ENCODE results near the gene CLMN. TPM values are rescaled to one million over a fixed set of nuclear protein-coding genes. Genes with fewer than 3 reads are reported as not detected.
A peak's percentile ranks its signal among the peaks of the same experiment; 100 is the strongest.

The CLMN gene
- total and polyA plus RNA-seq, 2 experiments from 2014 or later = 3.2 to 5.7 TPM

DNA sequence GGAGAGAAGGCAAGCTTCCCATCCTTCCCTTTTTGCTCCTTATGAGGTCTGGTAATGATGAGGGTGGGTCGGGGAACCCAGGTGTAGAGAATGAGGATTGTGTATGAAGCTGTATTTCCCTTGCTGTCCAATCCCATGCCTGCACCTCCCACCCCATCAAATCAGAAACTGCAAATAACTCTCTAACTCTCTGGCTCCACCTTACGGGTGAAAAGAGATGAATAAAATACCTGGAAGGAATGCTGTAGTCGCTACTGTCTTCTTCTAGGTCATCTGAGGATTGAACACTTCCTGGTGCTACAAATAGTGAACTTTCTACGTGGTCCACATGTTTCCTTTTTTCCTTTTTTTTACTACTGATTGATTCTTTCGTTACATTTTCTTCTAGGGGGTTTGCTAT is 123.4 kb downstream of the CLMN start:
- no peak overlapping the region; the same call in 1 of the 2 replicates for H3K27ac Mint-ChIP-seq
- no peaks in the 10 kb centered on the region for H3K9me3 Mint-ChIP-seq
- Histone ChIP-seq H2AFZ (no peak overlapping the region), H3K9me2 (ENCODE audit: insufficient read depth) (no peaks in the 10 kb centered on the region; the same call in 1 of the 2 replicates), H3F3A (replicated peaks; ENCODE audit: low read depth) (no peaks in the 10 kb centered on the region), H3K36me3 (ENCODE audit: insufficient read depth) (no peaks in the 10 kb centered on the region), H3K4me2 (no peak overlapping the region), H3K27me3 (ENCODE audit: insufficient read depth) (no peaks in the 10 kb centered on the region), H3K4me3 (no peak overlapping the region), H3K4me1 (ENCODE audit: insufficient read depth) (peaks cover 18% of the 10 kb centered on the region), H3K79me2 (replicated peaks; ENCODE audit: insufficient read depth) (no peaks in the 10 kb centered on the region), H4K20me1 (replicated peaks; ENCODE audit: insufficient read depth) (no peaks in the 10 kb centered on the region), H3K27ac (ENCODE audit: low read depth) (no peak overlapping the region)
- H3K27me3 Mint-ChIP-seq (ENCODE audit: insufficient read depth, low read depth, poor library complexity) = peaks cover 11% of the 10 kb centered on the region
- DNase-seq (ENCODE audit: low spot score) (peak; percentile 45), ATAC-seq (0 out of 3 replicates have a peak, but pooled peaks have one; percentile 11)
- TF ChIP-seq NANOG (IDR thresholded peaks at IDR 0.05; ENCODE audit: borderline replicate concordance) (no peak), ZNF114 (CRISPR knock-in tag; IDR thresholded peaks at IDR 0.05) (no peak), STAT1 (IDR thresholded peaks at IDR 0.05; ENCODE audit: unreplicated experiment) (no peak), JUNB (IDR thresholded peaks at IDR 0.05; ENCODE audit: unreplicated experiment) (no peak), ZNF331 (CRISPR knock-in tag; IDR thresholded peaks at IDR 0.05; ENCODE audit: low read depth) (no peak), CTCF (conservative IDR thresholded peaks at IDR 0.05; ENCODE audit: low read depth in 2 of 2) (peak; percentile 28 to 44), EZH2 (IDR thresholded peaks at IDR 0.05; ENCODE audit: low read depth, unreplicated experiment) (no peak), CREB1 (CRISPR knock-in tag; IDR thresholded peaks at IDR 0.05; ENCODE audit: low read depth) (no peak), POLR2AphosphoS5 (IDR thresholded peaks at IDR 0.05; ENCODE audit: low read depth) (no peak), EZH2phosphoT487 (IDR thresholded peaks at IDR 0.05; ENCODE audit: unreplicated experiment) (no peak)
- TF ChIP-seq, protein P1, sequence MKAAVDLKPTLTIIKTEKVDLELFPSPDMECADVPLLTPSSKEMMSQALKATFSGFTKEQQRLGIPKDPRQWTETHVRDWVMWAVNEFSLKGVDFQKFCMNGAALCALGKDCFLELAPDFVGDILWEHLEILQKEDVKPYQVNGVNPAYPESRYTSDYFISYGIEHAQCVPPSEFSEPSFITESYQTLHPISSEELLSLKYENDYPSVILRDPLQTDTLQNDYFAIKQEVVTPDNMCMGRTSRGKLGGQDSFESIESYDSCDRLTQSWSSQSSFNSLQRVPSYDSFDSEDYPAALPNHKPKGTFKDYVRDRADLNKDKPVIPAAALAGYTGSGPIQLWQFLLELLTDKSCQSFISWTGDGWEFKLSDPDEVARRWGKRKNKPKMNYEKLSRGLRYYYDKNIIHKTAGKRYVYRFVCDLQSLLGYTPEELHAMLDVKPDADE (IDR thresholded peaks at IDR 0.05) = no peak
- TF ChIP-seq, protein P2, sequence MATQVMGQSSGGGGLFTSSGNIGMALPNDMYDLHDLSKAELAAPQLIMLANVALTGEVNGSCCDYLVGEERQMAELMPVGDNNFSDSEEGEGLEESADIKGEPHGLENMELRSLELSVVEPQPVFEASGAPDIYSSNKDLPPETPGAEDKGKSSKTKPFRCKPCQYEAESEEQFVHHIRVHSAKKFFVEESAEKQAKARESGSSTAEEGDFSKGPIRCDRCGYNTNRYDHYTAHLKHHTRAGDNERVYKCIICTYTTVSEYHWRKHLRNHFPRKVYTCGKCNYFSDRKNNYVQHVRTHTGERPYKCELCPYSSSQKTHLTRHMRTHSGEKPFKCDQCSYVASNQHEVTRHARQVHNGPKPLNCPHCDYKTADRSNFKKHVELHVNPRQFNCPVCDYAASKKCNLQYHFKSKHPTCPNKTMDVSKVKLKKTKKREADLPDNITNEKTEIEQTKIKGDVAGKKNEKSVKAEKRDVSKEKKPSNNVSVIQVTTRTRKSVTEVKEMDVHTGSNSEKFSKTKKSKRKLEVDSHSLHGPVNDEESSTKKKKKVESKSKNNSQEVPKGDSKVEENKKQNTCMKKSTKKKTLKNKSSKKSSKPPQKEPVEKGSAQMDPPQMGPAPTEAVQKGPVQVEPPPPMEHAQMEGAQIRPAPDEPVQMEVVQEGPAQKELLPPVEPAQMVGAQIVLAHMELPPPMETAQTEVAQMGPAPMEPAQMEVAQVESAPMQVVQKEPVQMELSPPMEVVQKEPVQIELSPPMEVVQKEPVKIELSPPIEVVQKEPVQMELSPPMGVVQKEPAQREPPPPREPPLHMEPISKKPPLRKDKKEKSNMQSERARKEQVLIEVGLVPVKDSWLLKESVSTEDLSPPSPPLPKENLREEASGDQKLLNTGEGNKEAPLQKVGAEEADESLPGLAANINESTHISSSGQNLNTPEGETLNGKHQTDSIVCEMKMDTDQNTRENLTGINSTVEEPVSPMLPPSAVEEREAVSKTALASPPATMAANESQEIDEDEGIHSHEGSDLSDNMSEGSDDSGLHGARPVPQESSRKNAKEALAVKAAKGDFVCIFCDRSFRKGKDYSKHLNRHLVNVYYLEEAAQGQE (IDR thresholded peaks at IDR 0.05; ENCODE audit: unreplicated experiment) = no peak
- TF ChIP-seq, protein P3, sequence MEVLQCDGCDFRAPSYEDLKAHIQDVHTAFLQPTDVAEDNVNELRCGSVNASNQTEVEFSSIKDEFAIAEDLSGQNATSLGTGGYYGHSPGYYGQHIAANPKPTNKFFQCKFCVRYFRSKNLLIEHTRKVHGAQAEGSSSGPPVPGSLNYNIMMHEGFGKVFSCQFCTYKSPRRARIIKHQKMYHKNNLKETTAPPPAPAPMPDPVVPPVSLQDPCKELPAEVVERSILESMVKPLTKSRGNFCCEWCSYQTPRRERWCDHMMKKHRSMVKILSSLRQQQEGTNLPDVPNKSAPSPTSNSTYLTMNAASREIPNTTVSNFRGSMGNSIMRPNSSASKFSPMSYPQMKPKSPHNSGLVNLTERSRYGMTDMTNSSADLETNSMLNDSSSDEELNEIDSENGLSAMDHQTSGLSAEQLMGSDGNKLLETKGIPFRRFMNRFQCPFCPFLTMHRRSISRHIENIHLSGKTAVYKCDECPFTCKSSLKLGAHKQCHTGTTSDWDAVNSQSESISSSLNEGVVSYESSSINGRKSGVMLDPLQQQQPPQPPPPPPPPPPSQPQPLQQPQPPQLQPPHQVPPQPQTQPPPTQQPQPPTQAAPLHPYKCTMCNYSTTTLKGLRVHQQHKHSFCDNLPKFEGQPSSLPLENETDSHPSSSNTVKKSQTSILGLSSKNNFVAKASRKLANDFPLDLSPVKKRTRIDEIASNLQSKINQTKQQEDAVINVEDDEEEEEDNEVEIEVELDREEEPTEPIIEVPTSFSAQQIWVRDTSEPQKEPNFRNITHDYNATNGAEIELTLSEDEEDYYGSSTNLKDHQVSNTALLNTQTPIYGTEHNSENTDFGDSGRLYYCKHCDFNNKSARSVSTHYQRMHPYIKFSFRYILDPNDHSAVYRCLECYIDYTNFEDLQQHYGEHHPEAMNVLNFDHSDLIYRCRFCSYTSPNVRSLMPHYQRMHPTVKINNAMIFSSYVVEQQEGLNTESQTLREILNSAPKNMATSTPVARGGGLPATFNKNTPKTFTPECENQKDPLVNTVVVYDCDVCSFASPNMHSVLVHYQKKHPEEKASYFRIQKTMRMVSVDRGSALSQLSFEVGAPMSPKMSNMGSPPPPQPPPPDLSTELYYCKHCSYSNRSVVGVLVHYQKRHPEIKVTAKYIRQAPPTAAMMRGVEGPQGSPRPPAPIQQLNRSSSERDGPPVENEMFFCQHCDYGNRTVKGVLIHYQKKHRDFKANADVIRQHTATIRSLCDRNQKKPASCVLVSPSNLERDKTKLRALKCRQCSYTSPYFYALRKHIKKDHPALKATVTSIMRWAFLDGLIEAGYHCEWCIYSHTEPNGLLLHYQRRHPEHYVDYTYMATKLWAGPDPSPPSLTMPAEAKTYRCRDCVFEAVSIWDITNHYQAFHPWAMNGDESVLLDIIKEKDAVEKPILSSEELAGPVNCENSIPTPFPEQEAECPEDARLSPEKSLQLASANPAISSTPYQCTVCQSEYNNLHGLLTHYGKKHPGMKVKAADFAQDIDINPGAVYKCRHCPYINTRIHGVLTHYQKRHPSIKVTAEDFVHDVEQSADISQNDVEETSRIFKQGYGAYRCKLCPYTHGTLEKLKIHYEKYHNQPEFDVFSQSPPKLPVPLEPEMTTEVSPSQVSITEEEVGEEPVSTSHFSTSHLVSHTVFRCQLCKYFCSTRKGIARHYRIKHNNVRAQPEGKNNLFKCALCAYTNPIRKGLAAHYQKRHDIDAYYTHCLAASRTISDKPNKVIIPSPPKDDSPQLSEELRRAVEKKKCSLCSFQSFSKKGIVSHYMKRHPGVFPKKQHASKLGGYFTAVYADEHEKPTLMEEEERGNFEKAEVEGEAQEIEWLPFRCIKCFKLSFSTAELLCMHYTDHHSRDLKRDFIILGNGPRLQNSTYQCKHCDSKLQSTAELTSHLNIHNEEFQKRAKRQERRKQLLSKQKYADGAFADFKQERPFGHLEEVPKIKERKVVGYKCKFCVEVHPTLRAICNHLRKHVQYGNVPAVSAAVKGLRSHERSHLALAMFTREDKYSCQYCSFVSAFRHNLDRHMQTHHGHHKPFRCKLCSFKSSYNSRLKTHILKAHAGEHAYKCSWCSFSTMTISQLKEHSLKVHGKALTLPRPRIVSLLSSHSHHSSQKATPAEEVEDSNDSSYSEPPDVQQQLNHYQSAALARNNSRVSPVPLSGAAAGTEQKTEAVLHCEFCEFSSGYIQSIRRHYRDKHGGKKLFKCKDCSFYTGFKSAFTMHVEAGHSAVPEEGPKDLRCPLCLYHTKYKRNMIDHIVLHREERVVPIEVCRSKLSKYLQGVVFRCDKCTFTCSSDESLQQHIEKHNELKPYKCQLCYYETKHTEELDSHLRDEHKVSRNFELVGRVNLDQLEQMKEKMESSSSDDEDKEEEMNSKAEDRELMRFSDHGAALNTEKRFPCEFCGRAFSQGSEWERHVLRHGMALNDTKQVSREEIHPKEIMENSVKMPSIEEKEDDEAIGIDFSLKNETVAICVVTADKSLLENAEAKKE (CRISPR knock-in tag; IDR thresholded peaks at IDR 0.05) = peak; percentile 41; the same call in 1 of the 2 replicates
- H3K4me1 Mint-ChIP-seq = peaks cover 39% of the 10 kb centered on the region
- no peaks in the 10 kb centered on the region for H3K36me3 Mint-ChIP-seq (ENCODE audit: low read depth)
- no peak overlapping the region for H3K4me3 Mint-ChIP-seq
